ENCODE results near the gene DLG1. TPM values are rescaled to one million over a fixed set of nuclear protein-coding genes. Genes with fewer than 3 reads are reported as not detected.

DLG1 gene
- total RNA-seq, 4 donors from 2014 or later = 136 to 221 (median 172) TPM

DNA sequence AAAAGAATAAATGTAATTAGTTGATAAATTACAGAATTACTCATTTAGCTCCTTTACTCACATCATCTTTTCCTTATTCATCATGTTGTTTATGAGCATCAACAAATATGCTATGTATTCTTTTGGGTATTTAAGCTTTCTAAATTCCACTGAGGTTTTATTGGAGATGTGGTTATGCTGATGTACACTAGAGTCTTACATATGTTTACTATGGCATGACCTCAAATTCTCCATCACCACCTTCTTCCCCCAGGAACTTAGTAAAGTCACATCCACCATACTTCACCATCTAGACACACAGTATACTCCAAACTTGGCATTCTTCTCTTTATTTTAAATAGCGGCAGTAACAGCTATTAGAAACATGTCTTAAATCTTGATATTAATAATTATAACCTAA, 194.6 kb downstream of the DLG1 start:
- Histone ChIP-seq H3K27me3 (no peaks in the 10 kb centered on the region), H3K4me3 (no peak overlapping the region), H3K27ac (no peak overlapping the region), H3K36me3 (peaks cover 0 to 17% (median 0%) of the 10 kb centered on the region in 3 donors), H3K4me1 (no peaks in the 10 kb centered on the region), H3K9me3 (no peaks in the 10 kb centered on the region)
- no peak for TF ChIP-seq POLR2A (IDR thresholded peaks at IDR 0.05)
- TF ChIP-seq, protein P1, sequence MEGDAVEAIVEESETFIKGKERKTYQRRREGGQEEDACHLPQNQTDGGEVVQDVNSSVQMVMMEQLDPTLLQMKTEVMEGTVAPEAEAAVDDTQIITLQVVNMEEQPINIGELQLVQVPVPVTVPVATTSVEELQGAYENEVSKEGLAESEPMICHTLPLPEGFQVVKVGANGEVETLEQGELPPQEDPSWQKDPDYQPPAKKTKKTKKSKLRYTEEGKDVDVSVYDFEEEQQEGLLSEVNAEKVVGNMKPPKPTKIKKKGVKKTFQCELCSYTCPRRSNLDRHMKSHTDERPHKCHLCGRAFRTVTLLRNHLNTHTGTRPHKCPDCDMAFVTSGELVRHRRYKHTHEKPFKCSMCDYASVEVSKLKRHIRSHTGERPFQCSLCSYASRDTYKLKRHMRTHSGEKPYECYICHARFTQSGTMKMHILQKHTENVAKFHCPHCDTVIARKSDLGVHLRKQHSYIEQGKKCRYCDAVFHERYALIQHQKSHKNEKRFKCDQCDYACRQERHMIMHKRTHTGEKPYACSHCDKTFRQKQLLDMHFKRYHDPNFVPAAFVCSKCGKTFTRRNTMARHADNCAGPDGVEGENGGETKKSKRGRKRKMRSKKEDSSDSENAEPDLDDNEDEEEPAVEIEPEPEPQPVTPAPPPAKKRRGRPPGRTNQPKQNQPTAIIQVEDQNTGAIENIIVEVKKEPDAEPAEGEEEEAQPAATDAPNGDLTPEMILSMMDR (IDR thresholded peaks at IDR 0.05) = no peak
- DNase-seq = no peak

DNA sequence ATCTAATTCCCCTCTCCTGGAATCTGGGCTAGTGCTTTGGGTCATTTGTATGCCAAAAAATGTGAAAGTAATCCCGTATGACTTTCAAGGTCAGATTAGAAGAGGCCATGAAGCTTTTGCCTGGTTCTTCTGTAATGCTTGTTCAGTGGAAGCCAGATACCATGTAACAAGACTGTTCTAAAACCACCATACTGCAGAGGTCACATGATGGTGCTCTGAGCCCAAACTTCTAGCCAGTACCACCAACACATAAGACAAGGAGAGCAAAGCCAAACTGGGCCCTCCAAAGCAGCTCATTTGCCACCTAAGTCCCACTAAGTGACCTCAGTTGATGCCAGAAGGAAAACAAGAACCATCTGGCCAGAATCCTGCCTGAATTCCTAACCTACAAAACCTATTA, 204.5 kb downstream of the DLG1 start:
- peaks cover 0 to 24% (median 0%) of the 10 kb centered on the region in 3 donors for H3K36me3 ChIP-seq
- H3K4me1 ChIP-seq = no peaks in the 10 kb centered on the region
- no peak overlapping the region for H3K27ac ChIP-seq
- no peak for DNase-seq
- H3K27me3 ChIP-seq = no peaks in the 10 kb centered on the region
- TF ChIP-seq, protein P1 (IDR thresholded peaks at IDR 0.05) = no peak
- TF ChIP-seq POLR2A (IDR thresholded peaks at IDR 0.05) = no peak
- no peaks in the 10 kb centered on the region for H3K9me3 ChIP-seq
- no peak overlapping the region for H3K4me3 ChIP-seq

DNA sequence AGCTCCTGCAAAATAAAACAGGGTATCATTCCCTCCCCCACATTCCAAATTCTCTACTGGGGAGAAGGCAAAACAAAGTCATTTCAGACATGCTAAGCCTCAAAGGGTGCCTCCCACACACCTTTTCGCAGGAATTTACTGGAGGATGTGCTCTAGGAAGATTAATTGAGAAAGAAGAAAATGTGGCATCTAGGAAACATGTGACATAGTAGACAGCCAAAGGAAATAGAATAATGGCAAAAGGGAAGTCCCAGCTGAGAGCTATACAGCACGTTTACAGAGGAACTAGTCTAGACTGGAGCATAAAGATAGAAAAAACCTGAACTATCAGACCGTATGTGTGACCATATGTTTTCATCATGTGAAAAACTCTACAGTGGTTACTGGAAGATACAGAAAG, 210.0 kb downstream of the DLG1 start:
- Histone ChIP-seq H3K4me3 (no peak overlapping the region), H3K27ac (no peak overlapping the region), H3K36me3 (peaks cover 0 to 31% (median 0%) of the 10 kb centered on the region in 3 donors), H3K9me3 (no peaks in the 10 kb centered on the region), H3K27me3 (no peaks in the 10 kb centered on the region), H3K4me1 (no peaks in the 10 kb centered on the region)
- DNase-seq = no peak
- TF ChIP-seq, protein P1 (IDR thresholded peaks at IDR 0.05) = no peak
- no peak for TF ChIP-seq POLR2A (IDR thresholded peaks at IDR 0.05)

DNA sequence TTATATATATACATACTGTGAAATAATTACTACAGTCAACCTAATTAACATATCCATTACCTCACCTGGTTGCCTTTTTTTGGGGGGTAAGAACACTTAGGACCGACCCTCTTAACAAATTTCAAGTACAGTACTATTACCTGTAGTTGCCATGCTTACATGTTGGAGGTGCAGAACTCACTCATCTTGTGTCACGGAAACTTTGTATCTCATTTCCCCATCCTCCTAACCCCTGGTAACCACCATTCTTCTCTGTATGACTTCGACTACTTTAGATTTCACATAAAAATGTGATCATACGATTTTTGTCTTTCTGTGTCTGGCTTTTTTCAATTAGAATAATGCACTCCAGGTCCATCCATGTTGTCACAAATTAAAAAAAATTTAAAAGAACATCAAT, 213.3 kb downstream of the DLG1 start:
- DNase-seq = no peak
- no peaks in the 10 kb centered on the region for H3K27me3 ChIP-seq
- H3K27ac ChIP-seq = no peak overlapping the region
- H3K4me1 ChIP-seq = no peaks in the 10 kb centered on the region
- no peak for TF ChIP-seq POLR2A (IDR thresholded peaks at IDR 0.05)
- TF ChIP-seq, protein P1 (IDR thresholded peaks at IDR 0.05) = no peak
- H3K36me3 ChIP-seq = peaks cover 0 to 36% (median 0%) of the 10 kb centered on the region in 3 donors
- H3K4me3 ChIP-seq = no peak overlapping the region
- H3K9me3 ChIP-seq = no peaks in the 10 kb centered on the region

DNA sequence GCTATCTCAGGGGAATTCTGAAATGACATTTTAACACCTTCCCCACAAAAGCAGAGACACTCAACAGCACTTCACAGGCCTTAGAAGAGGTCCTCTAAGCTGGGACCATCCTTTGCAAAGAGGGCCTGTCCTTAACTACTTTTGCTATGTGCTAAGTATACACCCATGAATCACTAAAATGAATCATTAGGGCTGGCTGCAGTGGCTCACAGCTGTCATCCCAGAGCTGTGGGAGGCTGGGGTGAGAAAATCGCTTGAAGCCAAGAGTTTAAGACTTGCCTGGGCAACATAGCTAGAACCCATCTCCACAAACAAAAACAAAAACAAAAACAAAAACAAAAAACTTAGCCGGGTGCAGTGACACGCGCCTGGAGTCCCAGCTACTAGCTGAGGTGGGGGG, 214.9 kb downstream of the DLG1 start:
- Histone ChIP-seq H3K9me3 (no peaks in the 10 kb centered on the region), H3K27me3 (no peaks in the 10 kb centered on the region), H3K4me3 (no peak overlapping the region), H3K36me3 (peaks cover 0 to 25% (median 0%) of the 10 kb centered on the region in 3 donors), H3K4me1 (no peaks in the 10 kb centered on the region), H3K27ac (no peak overlapping the region)
- DNase-seq = no peak
- TF ChIP-seq, protein P1 (IDR thresholded peaks at IDR 0.05) = no peak
- TF ChIP-seq POLR2A (IDR thresholded peaks at IDR 0.05) = no peak

DNA sequence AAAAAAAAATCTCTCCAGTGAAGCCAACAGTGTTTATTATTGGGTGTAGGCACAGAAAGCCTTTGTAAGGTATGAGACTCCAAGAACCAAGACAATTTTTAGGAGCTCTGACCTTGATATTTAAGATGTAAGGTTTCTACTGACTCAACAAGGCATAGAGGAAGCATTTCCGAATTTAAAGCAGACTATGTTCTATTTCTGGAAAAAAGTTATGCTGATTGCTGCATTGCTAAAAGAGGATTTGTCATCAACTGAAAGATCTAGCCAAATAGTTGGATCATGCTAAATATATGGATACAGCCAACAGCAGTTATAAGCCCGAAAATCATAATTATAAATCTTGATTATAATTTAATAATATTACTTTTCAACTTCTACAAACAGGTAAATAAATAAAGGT, 215.5 kb downstream of the DLG1 start:
- H3K4me3 ChIP-seq = no peak overlapping the region
- DNase-seq = no peak
- no peak for TF ChIP-seq POLR2A (IDR thresholded peaks at IDR 0.05)
- TF ChIP-seq, protein P1 (IDR thresholded peaks at IDR 0.05) = no peak
- H3K27me3 ChIP-seq = no peaks in the 10 kb centered on the region
- H3K9me3 ChIP-seq = no peaks in the 10 kb centered on the region
- peaks cover 0 to 28% (median 0%) of the 10 kb centered on the region in 3 donors for H3K36me3 ChIP-seq
- no peak overlapping the region for H3K27ac ChIP-seq
- H3K4me1 ChIP-seq = no peaks in the 10 kb centered on the region
